ENCODE results near the gene ZNF827.

Gene ZNF827

GRCh38 chr4:145799223-145799622 is 139.4 kb downstream of the ZNF827 start:
- Mint-ChIP-seq H3K27ac (no peak overlapping the region), H3K9me3 (no peaks in the 10 kb centered on the region), H3K4me3 (no peak overlapping the region), H3K4me1 (no peaks in the 10 kb centered on the region), H3K36me3 (peaks cover 6% of the 10 kb centered on the region)
- DNase-seq (ENCODE audit: low spot score in 2 of 2) = no peak
- no peak for ATAC-seq

GRCh38 chr4:145797278-145797677 is 141.3 kb downstream of the ZNF827 start:
- Mint-ChIP-seq H3K36me3 (peaks cover 6% of the 10 kb centered on the region), H3K27ac (no peak overlapping the region), H3K4me3 (no peak overlapping the region), H3K4me1 (no peaks in the 10 kb centered on the region), H3K9me3 (no peaks in the 10 kb centered on the region)
- ATAC-seq (no peak), DNase-seq (ENCODE audit: low spot score in 2 of 2) (no peak)

GRCh38 chr4:145796346-145796745 is 142.3 kb downstream of the ZNF827 start:
- ATAC-seq (no peak), DNase-seq (ENCODE audit: low spot score in 2 of 2) (no peak)
- Mint-ChIP-seq H3K4me1 (no peaks in the 10 kb centered on the region), H3K4me3 (no peak overlapping the region), H3K36me3 (peaks cover 6% of the 10 kb centered on the region), H3K9me3 (no peaks in the 10 kb centered on the region), H3K27ac (no peak overlapping the region)

GRCh38 chr4:145795521-145795920 is 143.1 kb downstream of the ZNF827 start:
- H3K4me3 Mint-ChIP-seq = no peak overlapping the region
- no peak overlapping the region for H3K27ac Mint-ChIP-seq
- no peak for DNase-seq (ENCODE audit: low spot score in 2 of 2)
- ATAC-seq = no peak
- no peaks in the 10 kb centered on the region for H3K4me1 Mint-ChIP-seq
- no peaks in the 10 kb centered on the region for H3K9me3 Mint-ChIP-seq
- peaks cover 6% of the 10 kb centered on the region for H3K36me3 Mint-ChIP-seq

- Mint-ChIP-seq H3K9me3 (no peaks in the 10 kb centered on the region), H3K4me1 (no peaks in the 10 kb centered on the region), H3K36me3 (no peaks in the 10 kb centered on the region), H3K27ac (no peak overlapping the region), H3K4me3 (no peak overlapping the region)
- ATAC-seq (no peak), DNase-seq (ENCODE audit: low spot score in 2 of 2) (no peak)
These were observed 146.2 kb downstream of the ZNF827 start for GRCh38 chr4:145792429-145792828.

GRCh38 chr4:145791988-145792387 is 146.6 kb downstream of the ZNF827 start:
- Mint-ChIP-seq H3K27ac (no peak overlapping the region), H3K4me1 (no peaks in the 10 kb centered on the region), H3K4me3 (no peak overlapping the region), H3K9me3 (no peaks in the 10 kb centered on the region), H3K36me3 (no peaks in the 10 kb centered on the region)
- no peak for DNase-seq (ENCODE audit: low spot score in 2 of 2)
- ATAC-seq = no peak

GRCh38 chr4:145788755-145789154 is 149.9 kb downstream of the ZNF827 start:
- H3K9me3 Mint-ChIP-seq = peaks cover 8% of the 10 kb centered on the region
- H3K4me3 Mint-ChIP-seq = no peak overlapping the region
- DNase-seq (ENCODE audit: low spot score in 2 of 2) = no peak
- H3K4me1 Mint-ChIP-seq = peaks cover 15% of the 10 kb centered on the region
- ATAC-seq = no peak
- H3K27ac Mint-ChIP-seq = no peak overlapping the region
- peaks cover 4% of the 10 kb centered on the region for H3K36me3 Mint-ChIP-seq

- Mint-ChIP-seq H3K4me1 (peaks cover 28% of the 10 kb centered on the region), H3K4me3 (no peak overlapping the region), H3K9me3 (peaks cover 11% of the 10 kb centered on the region), H3K36me3 (peaks cover 15% of the 10 kb centered on the region), H3K27ac (no peak overlapping the region)
- no peak for DNase-seq (ENCODE audit: low spot score in 2 of 2)
- no peak for ATAC-seq
These were observed 151.8 kb downstream of the ZNF827 start for GRCh38 chr4:145786830-145787229.

- H3K36me3 Mint-ChIP-seq = peaks cover 20% of the 10 kb centered on the region
- no peak for DNase-seq (ENCODE audit: low spot score in 2 of 2)
- H3K9me3 Mint-ChIP-seq = peaks cover 11% of the 10 kb centered on the region
- no peak for ATAC-seq
- peaks cover 34% of the 10 kb centered on the region for H3K4me1 Mint-ChIP-seq
- H3K4me3 Mint-ChIP-seq = no peak overlapping the region
- no peak overlapping the region for H3K27ac Mint-ChIP-seq
These were observed 152.4 kb downstream of the ZNF827 start for GRCh38 chr4:145786261-145786660.

GRCh38 chr4:145785391-145786008 is 153.1 kb downstream of the ZNF827 start:
- H3K9me3 Mint-ChIP-seq = peaks cover 11% of the 10 kb centered on the region
- no peak overlapping the region for H3K4me3 Mint-ChIP-seq
- H3K4me1 Mint-ChIP-seq = peaks cover 36% of the 10 kb centered on the region
- peaks cover 22% of the 10 kb centered on the region for H3K36me3 Mint-ChIP-seq
- DNase-seq (ENCODE audit: low spot score in 2 of 2) (no peak), ATAC-seq (no peak)
- H3K27ac Mint-ChIP-seq = peak overlapping the region; percentile 94

GRCh38 chr4:145784036-145784435 is 154.6 kb downstream of the ZNF827 start:
- Mint-ChIP-seq H3K36me3 (peaks cover 28% of the 10 kb centered on the region), H3K27ac (peak overlapping the region; percentile 94), H3K9me3 (peaks cover 11% of the 10 kb centered on the region), H3K4me3 (peak overlapping the region; percentile 13), H3K4me1 (peaks cover 36% of the 10 kb centered on the region)
- DNase-seq (ENCODE audit: low spot score in 2 of 2) = peak in 1 of 2 donors; percentile 70
- peak; percentile 97 for ATAC-seq

- no peak for ATAC-seq
- H3K4me3 Mint-ChIP-seq = no peak overlapping the region
- peak overlapping the region; percentile 24 for H3K27ac Mint-ChIP-seq
- peaks cover 36% of the 10 kb centered on the region for H3K4me1 Mint-ChIP-seq
- no peak for DNase-seq (ENCODE audit: low spot score in 2 of 2)
- H3K9me3 Mint-ChIP-seq = peaks cover 11% of the 10 kb centered on the region
- H3K36me3 Mint-ChIP-seq = peaks cover 41% of the 10 kb centered on the region
These were observed 155.9 kb downstream of the ZNF827 start for GRCh38 chr4:145782756-145783155.

GRCh38 chr4:145781351-145781750 is 157.3 kb downstream of the ZNF827 start:
- Mint-ChIP-seq H3K36me3 (peaks cover 53% of the 10 kb centered on the region), H3K9me3 (peaks cover 11% of the 10 kb centered on the region), H3K4me1 (peaks cover 36% of the 10 kb centered on the region), H3K27ac (peak overlapping the region; percentile 67), H3K4me3 (no peak overlapping the region)
- ATAC-seq (no peak), DNase-seq (ENCODE audit: low spot score in 2 of 2) (no peak)

- Mint-ChIP-seq H3K36me3 (peaks cover 73% of the 10 kb centered on the region), H3K9me3 (peaks cover 5% of the 10 kb centered on the region), H3K4me1 (peaks cover 28% of the 10 kb centered on the region), H3K4me3 (no peak overlapping the region), H3K27ac (no peak overlapping the region)
- ATAC-seq = no peak
- DNase-seq (ENCODE audit: low spot score in 2 of 2) = no peak
These were observed 159.3 kb downstream of the ZNF827 start for GRCh38 chr4:145779319-145779801.

GRCh38 chr4:145776208-145776607 is 162.4 kb downstream of the ZNF827 start:
- no peaks in the 10 kb centered on the region for H3K9me3 Mint-ChIP-seq
- H3K36me3 Mint-ChIP-seq = peaks cover 78% of the 10 kb centered on the region
- peaks cover 19% of the 10 kb centered on the region for H3K4me1 Mint-ChIP-seq
- ATAC-seq (no peak), DNase-seq (ENCODE audit: low spot score in 2 of 2) (no peak)
- no peak overlapping the region for H3K4me3 Mint-ChIP-seq
- H3K27ac Mint-ChIP-seq = no peak overlapping the region

- Mint-ChIP-seq H3K4me1 (peaks cover 18% of the 10 kb centered on the region), H3K9me3 (no peaks in the 10 kb centered on the region), H3K27ac (peak overlapping the region; percentile 12), H3K4me3 (no peak overlapping the region), H3K36me3 (peaks cover 80% of the 10 kb centered on the region)
- DNase-seq (ENCODE audit: low spot score in 2 of 2) = no peak
- ATAC-seq = peak; percentile 68
These were observed 163.2 kb downstream of the ZNF827 start for GRCh38 chr4:145775406-145775805.

Measured in stimulated activated effector memory CD8-positive, alpha-beta T cell treated with anti-CD3 and anti-CD28 coated beads, Interleukin-12 subunit alpha, Interleukin-12 subunit beta, amount 100 ng/mL, for 72 hours (primary cell).